Heart left ventricle (tissue), 13 donors: ENCODE data around the gene CASP7.

Experiments used
- POLR2A ChIP-seq, 2 donors: fragments of 450-650 bp; IDR thresholded peaks; one replicate each; pipeline ENCODE4 v1.6.1; 2017; ENCODE audit warnings: antibody characterized with exemption in 2 of 2, mild to moderate bottlenecking in 2 of 2, moderate library complexity in 2 of 2
- TF ChIP-seq, protein P1 (sequence below), 12 donors: fragments of 200-600 bp; sonication (generic) in 4 of 12; IDR thresholded peaks; one replicate each; pipeline versions ENCODE4 v1.5.0 to v1.8.0; 2018 to 2022; ENCODE audit warnings: antibody characterized with exemption in 12 of 12, mild to moderate bottlenecking in 5 of 12
- donor health status: ischemic (EF 13 %, LVEDD 7.1; RV severe dilation, severe dysfunction).
- donor health status: DM: no; HTN: yes; CAD: no.
- donor health status: DM: no; HTN: no; CAD: no.
- donor health status: ischemic (EF 25% LVEDD 6.9; RV normal size, moderate dysfunction).
- donor health status: ischemic (EF 25% LVEDD 5.7; RV mildly dilated, moderate dysfunction).
- donor health status: ischemic (EF 35%, LVEDD 5.7; RV mildly dilated, moderate dysfunction).
- donor health status: nonischemic (EF 11% LVEDD 7.7; RV severe dilation, severe dysfunction).
- donor health status: DM: yes; HTN: yes; CAD: no.
- donor health status: PGD.
- donor health status: ischemic (EF 29% LVEDD 5.4; RV normal size, mild dysfunction).
- donor health status: nonischemic (EF 23%, LVEDD 6.1; RV moderate dilation, normal function).

DNA sequence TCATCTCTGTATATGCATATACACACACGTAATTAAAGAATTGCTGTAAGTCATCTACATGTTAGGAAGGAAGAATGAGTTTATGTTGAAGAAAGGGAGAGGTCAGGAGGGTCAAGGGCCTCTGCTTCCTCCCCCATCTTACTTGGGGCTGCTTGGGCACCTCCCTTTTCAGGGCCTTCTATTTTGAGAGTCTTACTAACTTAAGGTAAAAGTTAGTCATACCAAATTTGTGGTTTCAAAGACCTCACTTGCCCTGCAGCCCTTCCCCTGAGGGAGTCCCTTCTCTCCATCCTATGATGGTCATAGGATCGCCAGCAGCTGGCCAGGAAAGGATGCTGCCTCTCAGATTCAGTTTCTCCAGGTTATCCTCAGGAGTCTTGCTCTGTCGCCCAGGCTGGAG lies 74.4 kb downstream of the CASP7 start:
- no peak for TF ChIP-seq POLR2A (IDR thresholded peaks at IDR 0.05)
- TF ChIP-seq, protein P1, sequence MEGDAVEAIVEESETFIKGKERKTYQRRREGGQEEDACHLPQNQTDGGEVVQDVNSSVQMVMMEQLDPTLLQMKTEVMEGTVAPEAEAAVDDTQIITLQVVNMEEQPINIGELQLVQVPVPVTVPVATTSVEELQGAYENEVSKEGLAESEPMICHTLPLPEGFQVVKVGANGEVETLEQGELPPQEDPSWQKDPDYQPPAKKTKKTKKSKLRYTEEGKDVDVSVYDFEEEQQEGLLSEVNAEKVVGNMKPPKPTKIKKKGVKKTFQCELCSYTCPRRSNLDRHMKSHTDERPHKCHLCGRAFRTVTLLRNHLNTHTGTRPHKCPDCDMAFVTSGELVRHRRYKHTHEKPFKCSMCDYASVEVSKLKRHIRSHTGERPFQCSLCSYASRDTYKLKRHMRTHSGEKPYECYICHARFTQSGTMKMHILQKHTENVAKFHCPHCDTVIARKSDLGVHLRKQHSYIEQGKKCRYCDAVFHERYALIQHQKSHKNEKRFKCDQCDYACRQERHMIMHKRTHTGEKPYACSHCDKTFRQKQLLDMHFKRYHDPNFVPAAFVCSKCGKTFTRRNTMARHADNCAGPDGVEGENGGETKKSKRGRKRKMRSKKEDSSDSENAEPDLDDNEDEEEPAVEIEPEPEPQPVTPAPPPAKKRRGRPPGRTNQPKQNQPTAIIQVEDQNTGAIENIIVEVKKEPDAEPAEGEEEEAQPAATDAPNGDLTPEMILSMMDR (IDR thresholded peaks at IDR 0.05): no peak
